GM18517 (cell line): Measurements from ENCODE around the gene BIVM.
A peak's percentile ranks its signal among the peaks of the same experiment; 100 is the strongest.
"Not testable (repeated sequence)": the region's sequence is repeated elsewhere in the genome, so short reads cannot be mapped to it uniquely, and the experiment has no call there.

Experiments used
- ATAC-seq: cut with Tn5 transposase; IDR thresholded peaks from one replicate; pipeline ENCODE4 v1.9.1; 2021; ENCODE audit warnings: mild to moderate bottlenecking, moderate library complexity; ENCODE audit not compliant: unreplicated experiment

The BIVM gene, protein sequence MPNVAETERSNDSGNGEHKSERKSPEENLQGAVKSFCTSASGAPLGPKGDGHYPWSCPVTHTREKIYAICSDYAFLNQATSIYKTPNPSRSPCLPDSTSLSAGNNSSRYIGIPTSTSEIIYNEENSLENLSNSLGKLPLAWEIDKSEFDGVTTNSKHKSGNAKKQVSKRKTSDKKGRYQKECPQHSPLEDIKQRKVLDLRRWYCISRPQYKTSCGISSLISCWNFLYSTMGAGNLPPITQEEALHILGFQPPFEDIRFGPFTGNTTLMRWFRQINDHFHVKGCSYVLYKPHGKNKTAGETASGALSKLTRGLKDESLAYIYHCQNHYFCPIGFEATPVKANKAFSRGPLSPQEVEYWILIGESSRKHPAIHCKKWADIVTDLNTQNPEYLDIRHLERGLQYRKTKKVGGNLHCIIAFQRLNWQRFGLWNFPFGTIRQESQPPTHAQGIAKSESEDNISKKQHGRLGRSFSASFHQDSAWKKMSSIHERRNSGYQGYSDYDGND

GRCh38 chr13:102798581-102799425, at the start of gene BIVM, which contains the start of gene POGLUT2:
BIVM (plus strand) TSS chr13:102799119; CDS start chr13:102807268, 8,149 bp downstream.
POGLUT2 (minus strand) TSS chr13:102798976; CDS start chr13:102798670, 306 bp downstream.
- ATAC-seq = peak; percentile 80

DNA sequence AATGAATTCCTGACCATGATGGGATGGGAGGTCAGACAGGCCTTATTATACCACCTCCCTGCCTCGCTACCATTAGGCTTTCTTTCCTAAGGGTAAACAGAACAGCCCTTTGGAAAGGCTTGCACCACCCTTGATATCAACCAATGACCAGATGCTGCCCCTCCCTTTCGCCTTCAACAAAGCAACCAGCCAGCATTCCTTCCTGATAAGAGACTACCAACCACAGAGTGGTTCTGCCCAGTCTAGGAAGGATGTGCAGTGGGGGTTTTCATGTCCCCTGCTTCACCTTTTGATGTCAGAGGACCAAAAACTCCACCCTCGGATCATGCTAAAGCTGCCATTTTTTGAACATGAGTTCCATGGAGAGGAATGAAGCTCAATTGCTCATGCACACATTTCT, 47.0 kb upstream of the BIVM start:
- no peak for ATAC-seq

GRCh38 chr13:102757006-102757405, 41.9 kb upstream of the BIVM start:
- ATAC-seq = no peak

GRCh38 chr13:102758842-102759241, 40.1 kb upstream of the BIVM start:
- ATAC-seq = no peak

DNA sequence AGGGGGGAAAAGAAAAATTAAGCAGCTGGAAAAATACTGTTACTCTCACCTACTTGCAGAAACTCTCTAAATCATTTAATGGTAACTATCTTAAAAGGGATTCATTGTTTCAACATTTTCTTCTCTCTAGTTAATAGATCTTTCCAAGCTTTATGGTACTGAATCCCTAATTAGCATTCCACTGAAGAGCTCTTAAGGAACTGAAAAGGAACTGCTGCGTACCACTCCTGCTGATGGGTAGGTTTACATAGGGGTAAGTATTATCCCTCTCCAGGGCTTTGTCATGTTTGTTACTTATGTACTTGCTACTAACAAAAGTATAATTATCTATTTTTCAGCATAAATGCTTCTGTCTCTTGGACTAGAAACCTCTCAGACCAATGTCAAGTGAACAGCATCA, 37.8 kb upstream of the BIVM start:
- no peak for ATAC-seq

- ATAC-seq = no peak
These were observed 35.2 kb upstream of the BIVM start for GRCh38 chr13:102763741-102764140.

DNA sequence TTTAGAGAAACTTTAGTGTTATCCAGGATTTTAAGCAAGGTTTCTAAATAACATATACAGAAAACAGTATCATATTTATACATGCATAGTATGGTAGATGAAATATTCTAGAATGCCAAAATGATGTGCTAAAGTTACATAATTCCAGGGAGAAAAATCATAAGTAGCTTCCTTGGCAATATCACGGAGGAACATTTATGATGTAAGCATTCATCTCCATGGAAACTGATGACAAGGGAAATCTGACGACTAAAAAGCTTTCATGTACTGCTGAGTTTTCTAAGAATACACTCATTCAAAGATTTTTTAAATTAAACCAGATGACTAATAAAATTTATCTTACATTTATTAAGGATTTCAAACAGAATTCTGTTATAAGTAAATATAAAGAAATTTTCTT, 30.0 kb upstream of the BIVM start:
- no peak for ATAC-seq

GRCh38 chr13:102769679-102770078, 29.2 kb upstream of the BIVM start:
- ATAC-seq = no peak

DNA sequence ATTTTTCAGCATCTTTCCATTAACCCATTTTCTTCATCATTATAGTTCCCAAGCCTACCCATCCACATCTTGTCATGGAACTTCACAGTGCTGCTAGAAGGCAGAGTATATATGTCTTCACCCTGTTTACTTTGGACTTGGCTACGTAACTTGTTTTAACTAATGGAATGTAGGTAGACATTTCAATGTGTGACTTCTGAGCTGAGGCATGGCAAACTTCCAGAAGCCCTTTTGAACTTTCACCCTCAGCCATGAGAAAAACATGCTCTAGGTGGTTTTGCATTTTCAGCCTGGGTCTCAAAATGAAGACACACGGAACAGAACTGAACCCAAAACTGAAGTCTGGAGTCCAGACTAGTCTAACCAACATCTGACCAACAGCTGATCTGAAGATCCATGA, 28.5 kb upstream of the BIVM start:
- ATAC-seq = no peak

GRCh38 chr13:102771298-102772041, 27.4 kb upstream of the BIVM start:
- no peak for ATAC-seq

- no peak for ATAC-seq
These were observed 26.9 kb upstream of the BIVM start for GRCh38 chr13:102772042-102772425.

- ATAC-seq = peak; percentile 88
These were observed 25.3 kb upstream of the BIVM start, which contains the start of gene TEX30 for GRCh38 chr13:102773441-102774213. TEX30 (minus strand) TSS chr13:102773786; CDS start chr13:102770026, 3,760 bp downstream.

GRCh38 chr13:102774214-102774568, 24.7 kb upstream of the BIVM start:
- no peak for ATAC-seq

DNA sequence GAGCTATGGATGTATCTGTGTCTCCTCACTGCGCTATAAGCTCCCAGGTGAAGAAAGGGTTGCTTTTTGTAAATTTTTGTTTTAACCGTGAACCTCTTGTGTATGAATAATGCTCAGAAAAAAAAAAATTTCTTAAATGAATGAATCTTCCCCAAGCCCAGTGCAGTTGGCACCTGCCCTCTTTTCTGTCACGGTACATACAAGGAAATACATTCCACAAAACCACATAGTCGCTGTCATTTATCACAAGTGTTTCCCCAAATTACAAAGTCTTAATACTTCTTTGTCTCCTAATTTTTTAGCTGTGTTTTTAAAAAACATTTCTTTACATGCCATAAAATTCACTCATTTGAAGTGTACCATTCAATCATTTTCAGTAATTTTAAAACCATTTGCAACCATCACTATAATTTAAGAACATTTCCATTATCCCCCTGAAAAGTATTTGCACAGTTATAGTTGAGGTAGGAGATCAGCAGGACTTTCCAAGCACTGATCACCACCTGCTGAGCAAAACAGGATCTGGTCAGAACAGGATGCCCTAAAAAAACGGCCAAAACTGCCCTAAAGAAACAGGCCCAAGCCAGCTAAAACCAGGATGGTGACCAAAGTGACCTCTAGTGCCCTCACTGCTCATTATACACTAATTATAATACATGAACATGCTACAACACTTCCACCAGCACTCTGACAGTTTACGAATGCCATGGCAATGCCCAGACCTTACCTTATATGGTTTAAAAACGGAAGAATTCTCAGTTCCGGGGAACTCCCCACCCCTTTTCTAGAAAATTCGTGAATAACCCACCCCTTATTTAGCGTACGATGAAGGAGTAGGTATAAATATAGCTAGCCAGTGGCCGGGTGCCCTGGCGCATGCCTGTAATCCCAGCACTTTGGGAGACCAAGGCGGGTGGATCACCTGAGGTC, 24.1 kb upstream of the BIVM start:
- ATAC-seq = no peak

- no peak for ATAC-seq
These were observed 22.6 kb upstream of the BIVM start for GRCh38 chr13:102776271-102776670.

GRCh38 chr13:102777736-102778135, 21.2 kb upstream of the BIVM start:
- no peak for ATAC-seq

DNA sequence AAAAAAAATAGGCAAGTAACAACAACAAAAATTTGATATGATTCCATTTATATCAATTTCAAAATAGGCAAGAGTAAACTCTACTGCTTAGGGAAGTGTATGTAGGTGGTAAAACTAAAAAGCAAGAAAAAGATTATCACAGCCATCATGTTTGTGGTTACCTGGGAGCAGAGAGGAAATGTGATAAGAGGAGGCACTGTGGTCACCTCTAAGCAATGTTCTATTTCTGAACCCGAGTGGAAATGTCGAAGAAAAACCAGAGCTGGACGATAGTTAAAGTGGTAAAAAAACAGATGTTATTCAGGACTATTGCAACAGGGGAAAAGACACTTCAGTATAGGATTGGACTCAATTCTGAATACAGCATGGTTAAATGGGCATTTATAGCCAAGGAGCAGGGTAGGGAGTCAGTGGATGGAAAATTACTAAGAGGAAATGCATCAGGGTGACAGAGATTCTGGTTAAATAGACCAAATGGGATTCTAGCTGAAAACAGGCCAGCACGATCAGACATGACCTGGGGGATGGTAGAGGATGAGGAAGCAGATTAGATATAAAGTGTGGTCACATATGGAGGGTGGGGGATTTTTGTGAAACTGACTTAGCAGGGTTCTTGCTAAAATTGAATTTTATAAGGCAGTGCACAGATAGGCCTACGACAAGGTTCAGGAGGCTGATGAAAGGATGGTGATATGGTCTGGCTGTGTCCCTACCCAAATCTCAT, 19.3 kb upstream of the BIVM start:
- no peak for ATAC-seq

DNA sequence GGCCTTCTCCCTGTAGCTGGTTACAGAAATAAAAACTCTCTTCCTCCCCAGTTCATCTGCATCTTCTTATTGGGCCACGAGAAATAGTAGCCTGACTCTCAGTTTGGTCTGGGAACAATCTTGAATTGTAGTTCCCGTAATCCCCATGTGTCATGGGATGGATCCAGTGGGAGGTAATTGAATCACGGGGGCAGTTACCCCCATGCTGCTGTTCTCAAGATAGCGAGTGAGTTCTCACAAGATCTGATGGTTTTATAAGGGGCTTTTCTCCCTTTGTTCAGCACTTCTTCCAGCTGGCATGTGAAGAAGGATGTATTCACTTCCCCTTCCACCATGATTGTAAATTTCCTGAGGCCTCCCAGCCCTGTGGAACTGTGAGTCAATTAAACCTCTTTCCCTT, 18.3 kb upstream of the BIVM start:
- ATAC-seq = not testable (repeated sequence)
